HepG2 (cell line): ENCODE measurements around the gene NCR3LG1. TPM values are rescaled to one million over a fixed set of nuclear protein-coding genes. Genes with fewer than 3 reads are reported as not detected.

Experiments
- ATAC-seq: fragments of 200-7000 bp; cut with Tn5 transposase; 3 replicates; pipeline ENCODE4 v1.9.1; 2020; ENCODE audit warnings: mild to moderate bottlenecking, moderate library complexity
- BruUV-seq: library from RNA; stranded (reverse); fragments of 400-500 nt; replicated peaks from 2 replicates; lab custom pipeline; 2021; lab: Mats Ljungman, UMichigan
- CTCF ChIA-PET: fragments of 300-600 bp; formaldehyde crosslinking; extraction: SDS; loops from one replicate; lab custom pipeline; 2021; ENCODE audit warnings: low total read pairs, inconsistent platforms, low intra/inter-chr PET ratio; lab: Yijun Ruan, JAX
- POLR2A ChIA-PET: fragments of 350-600 bp; sonication (Branson Sonifier 250); formaldehyde crosslinking; loops from one replicate; lab custom pipeline; 2020; ENCODE audit warnings: antibody characterized with exemption, inconsistent platforms; lab: Yijun Ruan, JAX
- DNase-seq: peaks from one replicate; pipeline ENCODE4 v3.0.0-alpha.2; 2015; ENCODE audit warnings: low spot score
- FAIRE-seq: peaks from 3 replicates; lab custom pipeline; 2011; peaks lifted over from hg19 to GRCh38; lab: Jason Lieb, UNC
- H2AFZ ChIP-seq: one replicate; pipeline ENCODE4 v1.6.1; 2011; ENCODE audit warnings: low read length, inconsistent platforms
- H3K27ac ChIP-seq: fragments of 300-600 bp; 3 replicates; pipeline ENCODE4 v1.8.0; 2011; ENCODE audit warnings: mixed run types, mild to moderate bottlenecking, mixed read lengths, low read length, inconsistent platforms; ENCODE audit not compliant: insufficient read depth; ENCODE audit errors: extremely low read length
- H3K27me3 ChIP-seq, 2 experiments: fragments of 200-600 bp in 1 of 2; 2 replicates in 1 of 2; 3 replicates in 1 of 2; pipeline versions ENCODE4 v1.6.0 to v1.8.0; 2011; ENCODE audit warnings: low read length in 2 of 2, mild to moderate bottlenecking in 2 of 2, moderate library complexity in 2 of 2, inconsistent platforms in 1 of 2; ENCODE audit not compliant: insufficient read depth in 2 of 2, control insufficient read depth in 1 of 2
- H3K36me3 ChIP-seq, 2 experiments: fragments of 200-600 bp in 1 of 2; replicated peaks in 1 of 2; 2 replicates in 1 of 2; 3 replicates in 1 of 2; pipeline versions ENCODE4 v1.5.1 to v1.8.0; 2011; ENCODE audit warnings: low read length in 2 of 2, inconsistent platforms in 1 of 2; ENCODE audit not compliant: insufficient read depth in 2 of 2, control insufficient read depth in 1 of 2
- H3K4me1 ChIP-seq: 2 replicates; pipeline ENCODE4 v1.5.1; 2012; ENCODE audit warnings: low read length, inconsistent platforms; ENCODE audit not compliant: insufficient read depth
- H3K4me2 ChIP-seq: 2 replicates; pipeline ENCODE4 v1.6.0; 2011; ENCODE audit warnings: low read depth, low read length, inconsistent platforms
- H3K4me3 ChIP-seq, 3 experiments: fragments of 200-600 bp in 1 of 3; sonication (generic), shearing (Covaris generic) in 1 of 3; replicated peaks in 1 of 3; 2 replicates each; pipeline ENCODE4 v1.5.1; 2011 to 2016; ENCODE audit warnings: low read length in 3 of 3, inconsistent platforms in 2 of 3, low read depth in 2 of 3, mild to moderate bottlenecking in 2 of 3, control low read depth in 1 of 3, mixed read lengths in 1 of 3; ENCODE audit not compliant: insufficient read depth in 1 of 3
- H3K79me2 ChIP-seq: one replicate; pipeline ENCODE4 v1.6.1; 2011; ENCODE audit warnings: low read length, inconsistent platforms; ENCODE audit not compliant: insufficient read depth
- H3K9ac ChIP-seq: 2 replicates; pipeline ENCODE4 v1.6.0; 2011; ENCODE audit warnings: mild to moderate bottlenecking, low read depth, low read length, inconsistent platforms; ENCODE audit not compliant: insufficient read depth
- H3K9me3 ChIP-seq: 2 replicates; pipeline ENCODE4 v1.5.1; 2012; ENCODE audit warnings: mild to moderate bottlenecking, low read length
- H4K20me1 ChIP-seq: 2 replicates; pipeline ENCODE4 v1.6.0; 2011; ENCODE audit warnings: inconsistent platforms, mild to moderate bottlenecking, low read length, moderate library complexity; ENCODE audit not compliant: insufficient read depth
- ERF ChIP-seq: IDR thresholded peaks from 2 replicates; pipeline ENCODE4 v1.6.1; 2018; ENCODE audit warnings: missing biosample characterization, missing genetic modification reagents
- TSC22D2 ChIP-seq: sonication (generic); formaldehyde crosslinking; IDR thresholded peaks from 2 replicates; pipeline ENCODE4 v1.5.1; 2020; ENCODE audit warnings: missing genetic modification reagents, mild to moderate bottlenecking, borderline replicate concordance
- ZBTB20 ChIP-seq: sonication (generic); formaldehyde crosslinking; IDR thresholded peaks from 2 replicates; pipeline ENCODE4 v1.8.1; 2023; ENCODE audit warnings: missing genetic modification reagents, low read depth, mild to moderate bottlenecking, borderline replicate concordance
- ZNF761 ChIP-seq: sonication (generic); formaldehyde crosslinking; conservative IDR thresholded peaks from 2 replicates; pipeline ENCODE4 v1.4.0; 2020; ENCODE audit warnings: mild to moderate bottlenecking, missing genetic modification reagents
- in situ Hi-C: cut with HindIII; loops from 2 replicates; pipeline ENCODE4 v1.10.0; 2017; ENCODE audit warnings: low pct_unique_long_range_greater_than_20kb; ENCODE audit not compliant: extremely low pct_ligation_motif_present
- intact Hi-C: fragments of 100-400 bp; cut with micrococcal nuclease; formaldehyde crosslinking; loops from one replicate; pipeline ENCODE4 v1.10.0; 2022; ENCODE audit not compliant: unreplicated experiment
- polyA plus RNA-seq, 8 experiments: library from polyadenylated mRNA; depleted of rRNA in 3 of 8; stranded (reverse) in 7 of 8; unstranded in 1 of 8; fragments of >200 nt; fragmentation: Illumina TruSeq in 4 of 8; extraction: Trizol in 4 of 8; gene quantifications; 2 replicates each; pipeline versions ENCODE4 v1.2.1 to v1.2.3, GENCODE V29; 2011 to 2016; ENCODE audit warnings: low read depth in 4 of 8, missing spikeins in 1 of 8, mixed read lengths in 1 of 8; ENCODE audit not compliant: insufficient read depth in 1 of 8
- total RNA-seq, 5 experiments: library from RNA; depleted of rRNA; stranded (reverse); fragments of >200 nt; fragmentation: Illumina TruSeq; extraction: Trizol; gene quantifications; 2 replicates each; pipeline ENCODE4 v1.2.3, GENCODE V29; 2016; ENCODE audit warnings: low read depth in 1 of 5
- TF ChIP-seq, protein P1 (sequence below): sonication (generic); formaldehyde crosslinking; IDR thresholded peaks from 2 replicates; pipeline ENCODE4 v1.8.0; 2022; ENCODE audit warnings: missing genetic modification reagents, mild to moderate bottlenecking, inconsistent platforms, borderline replicate concordance
- TF ChIP-seq, protein P2 (sequence below): sonication (generic); formaldehyde crosslinking; IDR thresholded peaks from 2 replicates; pipeline ENCODE4 v1.5.0; 2020; ENCODE audit warnings: mild to moderate bottlenecking, missing genetic modification reagents
- TF ChIP-seq, protein P3 (sequence below): sonication (generic); formaldehyde crosslinking; IDR thresholded peaks from 2 replicates; pipeline ENCODE4 v1.9.0; 2021; ENCODE audit warnings: missing genetic modification reagents, borderline replicate concordance

NCR3LG1 gene
- total and polyA plus RNA-seq, 2 of the 13 experiments (the other 11 are each of a cell fraction or from before 2014, with no cell fraction given) = 16.1 to 25.1 TPM

DNA sequence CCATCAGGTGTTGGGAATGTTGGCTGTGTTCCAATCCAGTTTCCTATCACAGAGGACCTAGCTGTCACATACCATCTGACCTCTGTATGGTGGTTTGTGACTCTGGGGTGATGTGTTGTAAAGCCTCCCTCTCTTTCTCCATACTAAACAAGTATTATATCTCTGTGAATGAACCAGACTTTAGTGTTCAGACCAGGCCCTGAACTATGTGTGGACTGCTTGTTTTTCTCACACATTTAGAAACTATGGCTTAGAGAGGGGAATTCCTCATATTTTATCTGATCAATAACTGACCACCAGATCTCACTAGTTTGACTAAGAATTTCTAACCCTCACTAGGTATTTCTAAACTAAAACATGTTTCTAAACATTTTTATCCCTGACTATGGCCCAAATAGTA, 17.5 kb downstream of the NCR3LG1 start:
- DNase-seq (no peak), FAIRE-seq (no peak), ATAC-seq (no peak)
- no peaks in the 10 kb centered on the region for H3K4me1 ChIP-seq
- H3K4me3 ChIP-seq = no peak overlapping the region
- POLR2A ChIA-PET = no interaction called here
- in situ Hi-C loops = no loop called here
- H3K27me3 ChIP-seq = no peaks in the 10 kb centered on the region
- peaks cover 5% of the 10 kb centered on the region for H3K79me2 ChIP-seq
- H3K9ac ChIP-seq = no peak overlapping the region
- peaks cover 60 to 97% of the 10 kb centered on the region in 2 experiments for H3K36me3 ChIP-seq
- H3K9me3 ChIP-seq = peaks cover 54% of the 10 kb centered on the region
- H3K4me2 ChIP-seq = no peak overlapping the region
- H3K27ac ChIP-seq = no peak overlapping the region
- no peaks in the 10 kb centered on the region for H4K20me1 ChIP-seq
- intact Hi-C loops = no loop called here
- H2AFZ ChIP-seq = no peak overlapping the region
- CTCF ChIA-PET = no interaction called here
- TF ChIP-seq ERF (no peak), ZNF761 (CRISPR knock-in tag) (no peak), TSC22D2 (CRISPR knock-in tag) (no peak), ZBTB20 (no peak)
- TF ChIP-seq, protein P1, sequence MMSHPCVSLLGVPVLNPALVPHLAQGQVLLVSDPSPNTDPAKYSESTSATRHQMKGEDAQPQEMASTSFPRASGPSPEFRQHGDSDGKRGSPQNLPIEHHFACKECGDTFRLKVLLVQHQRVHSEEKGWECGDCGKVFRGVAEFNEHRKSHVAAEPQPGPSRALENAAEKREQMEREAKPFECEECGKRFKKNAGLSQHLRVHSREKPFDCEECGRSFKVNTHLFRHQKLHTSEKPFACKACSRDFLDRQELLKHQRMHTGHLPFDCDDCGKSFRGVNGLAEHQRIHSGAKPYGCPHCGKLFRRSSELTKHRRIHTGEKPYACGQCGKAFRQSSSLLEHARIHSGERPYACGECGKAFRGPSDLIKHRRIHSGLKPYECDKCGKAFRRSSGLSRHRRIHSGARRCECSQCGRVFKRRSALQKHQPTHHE = no peak
- TF ChIP-seq, protein P2, sequence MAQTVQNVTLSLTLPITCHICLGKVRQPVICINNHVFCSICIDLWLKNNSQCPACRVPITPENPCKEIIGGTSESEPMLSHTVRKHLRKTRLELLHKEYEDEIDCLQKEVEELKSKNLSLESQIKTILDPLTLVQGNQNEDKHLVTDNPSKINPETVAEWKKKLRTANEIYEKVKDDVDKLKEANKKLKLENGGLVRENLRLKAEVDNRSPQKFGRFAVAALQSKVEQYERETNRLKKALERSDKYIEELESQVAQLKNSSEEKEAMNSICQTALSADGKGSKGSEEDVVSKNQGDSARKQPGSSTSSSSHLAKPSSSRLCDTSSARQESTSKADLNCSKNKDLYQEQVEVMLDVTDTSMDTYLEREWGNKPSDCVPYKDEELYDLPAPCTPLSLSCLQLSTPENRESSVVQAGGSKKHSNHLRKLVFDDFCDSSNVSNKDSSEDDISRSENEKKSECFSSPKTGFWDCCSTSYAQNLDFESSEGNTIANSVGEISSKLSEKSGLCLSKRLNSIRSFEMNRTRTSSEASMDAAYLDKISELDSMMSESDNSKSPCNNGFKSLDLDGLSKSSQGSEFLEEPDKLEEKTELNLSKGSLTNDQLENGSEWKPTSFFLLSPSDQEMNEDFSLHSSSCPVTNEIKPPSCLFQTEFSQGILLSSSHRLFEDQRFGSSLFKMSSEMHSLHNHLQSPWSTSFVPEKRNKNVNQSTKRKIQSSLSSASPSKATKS (CRISPR knock-in tag) = no peak
- TF ChIP-seq, protein P3, sequence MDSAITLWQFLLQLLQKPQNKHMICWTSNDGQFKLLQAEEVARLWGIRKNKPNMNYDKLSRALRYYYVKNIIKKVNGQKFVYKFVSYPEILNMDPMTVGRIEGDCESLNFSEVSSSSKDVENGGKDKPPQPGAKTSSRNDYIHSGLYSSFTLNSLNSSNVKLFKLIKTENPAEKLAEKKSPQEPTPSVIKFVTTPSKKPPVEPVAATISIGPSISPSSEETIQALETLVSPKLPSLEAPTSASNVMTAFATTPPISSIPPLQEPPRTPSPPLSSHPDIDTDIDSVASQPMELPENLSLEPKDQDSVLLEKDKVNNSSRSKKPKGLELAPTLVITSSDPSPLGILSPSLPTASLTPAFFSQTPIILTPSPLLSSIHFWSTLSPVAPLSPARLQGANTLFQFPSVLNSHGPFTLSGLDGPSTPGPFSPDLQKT (CRISPR knock-in tag) = no peak
- no TSS peak for BruUV-seq
